Neural cell (in vitro differentiated cells): ENCODE measurements around the gene IGF2R.

Experiments
- RAD21 ChIP-seq: fragments of 450-650 bp; conservative IDR thresholded peaks from 2 replicates; pipeline ENCODE4 v1.6.1; 2014; ENCODE audit warnings: antibody characterized with exemption, mild to moderate bottlenecking, moderate library complexity
- TF ChIP-seq, protein P1 (sequence below): fragments of 450-650 bp; IDR thresholded peaks from 2 replicates; pipeline ENCODE4 v1.5.1; 2014; ENCODE audit warnings: antibody characterized with exemption, mild to moderate bottlenecking, moderate library complexity; ENCODE audit not compliant: poor library complexity, severe bottlenecking

DNA sequence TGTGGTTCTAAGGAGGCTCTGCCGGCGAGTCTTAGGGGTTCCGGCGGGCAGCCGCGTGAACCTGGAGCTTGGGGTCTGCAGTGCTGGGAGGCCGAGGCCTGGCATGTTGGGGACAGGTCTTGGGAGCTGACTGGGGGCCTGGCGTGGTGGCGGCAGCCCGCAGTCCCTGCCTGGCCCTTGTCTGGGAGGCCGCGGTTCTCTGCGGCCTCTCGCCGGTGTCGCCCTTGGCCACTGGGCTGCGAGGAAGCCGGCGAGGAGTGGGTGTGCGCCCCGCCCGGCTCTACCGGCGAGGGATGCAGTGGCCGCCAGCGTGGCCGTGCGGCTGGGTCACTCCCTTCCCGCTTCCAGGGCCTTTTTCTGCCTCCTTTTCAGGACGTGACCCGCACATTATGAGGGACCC lies 36.3 kb downstream of the IGF2R start:
- TF ChIP-seq, protein P1, sequence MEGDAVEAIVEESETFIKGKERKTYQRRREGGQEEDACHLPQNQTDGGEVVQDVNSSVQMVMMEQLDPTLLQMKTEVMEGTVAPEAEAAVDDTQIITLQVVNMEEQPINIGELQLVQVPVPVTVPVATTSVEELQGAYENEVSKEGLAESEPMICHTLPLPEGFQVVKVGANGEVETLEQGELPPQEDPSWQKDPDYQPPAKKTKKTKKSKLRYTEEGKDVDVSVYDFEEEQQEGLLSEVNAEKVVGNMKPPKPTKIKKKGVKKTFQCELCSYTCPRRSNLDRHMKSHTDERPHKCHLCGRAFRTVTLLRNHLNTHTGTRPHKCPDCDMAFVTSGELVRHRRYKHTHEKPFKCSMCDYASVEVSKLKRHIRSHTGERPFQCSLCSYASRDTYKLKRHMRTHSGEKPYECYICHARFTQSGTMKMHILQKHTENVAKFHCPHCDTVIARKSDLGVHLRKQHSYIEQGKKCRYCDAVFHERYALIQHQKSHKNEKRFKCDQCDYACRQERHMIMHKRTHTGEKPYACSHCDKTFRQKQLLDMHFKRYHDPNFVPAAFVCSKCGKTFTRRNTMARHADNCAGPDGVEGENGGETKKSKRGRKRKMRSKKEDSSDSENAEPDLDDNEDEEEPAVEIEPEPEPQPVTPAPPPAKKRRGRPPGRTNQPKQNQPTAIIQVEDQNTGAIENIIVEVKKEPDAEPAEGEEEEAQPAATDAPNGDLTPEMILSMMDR, result no peak
- no peak for TF ChIP-seq RAD21
